SU-DHL-6 (cell line): ENCODE data around the gene MROH2A.

Source experiments
- H2AFZ ChIP-seq: fragments of 200-600 bp; sonication (generic); 2 replicates; pipeline ENCODE4 v1.6.1; 2014; ENCODE audit warnings: low read depth, mild to moderate bottlenecking, moderate library complexity, mixed read lengths, antibody characterized with exemption, low read length; ENCODE audit not compliant: severe bottlenecking
- H3F3A ChIP-seq: fragments of 200-600 bp; shearing (Covaris generic); 2 replicates; pipeline ENCODE4 v1.6.0; 2016; ENCODE audit warnings: antibody characterized with exemption, mild to moderate bottlenecking; ENCODE audit not compliant: insufficient read depth
- H3K27ac ChIP-seq: fragments of 200-600 bp; sonication (generic); 2 replicates; pipeline ENCODE4 v1.5.1; 2016; ENCODE audit warnings: low read depth, mild to moderate bottlenecking, low read length, moderate library complexity, mixed read lengths
- H3K27me3 ChIP-seq: fragments of 200-600 bp; sonication (generic), shearing (Covaris generic); 2 replicates; pipeline ENCODE4 v1.6.0; 2014; ENCODE audit warnings: mild to moderate bottlenecking, low read length
- H3K36me3 ChIP-seq: fragments of 200-600 bp; sonication (generic); 2 replicates; pipeline ENCODE4 v1.6.1; 2014; ENCODE audit warnings: mild to moderate bottlenecking, low read length, mixed read lengths
- H3K4me2 ChIP-seq: fragments of 300-600, 200-600 bp; shearing (Covaris generic), sonication (generic); 2 replicates; pipeline ENCODE4 v1.6.0; 2014; ENCODE audit warnings: low read length, low read depth, mild to moderate bottlenecking; ENCODE audit not compliant: poor library complexity, severe bottlenecking
- H3K4me3 ChIP-seq: fragments of 200-600 bp; sonication (generic); 2 replicates; pipeline ENCODE4 v1.5.1; 2014; ENCODE audit warnings: antibody characterized with exemption, low read length, mild to moderate bottlenecking, mixed read lengths; ENCODE audit not compliant: insufficient read depth, poor library complexity, severe bottlenecking
- H3K79me2 ChIP-seq: fragments of 200-600 bp; sonication (generic); 2 replicates; pipeline ENCODE4 v1.6.1; 2014; ENCODE audit warnings: mild to moderate bottlenecking, low read length, moderate library complexity; ENCODE audit not compliant: insufficient read depth
- H3K9ac ChIP-seq: fragments of 200-600 bp; sonication (generic); 2 replicates; pipeline ENCODE4 v1.7.0; 2014; ENCODE audit warnings: mild to moderate bottlenecking, low read length
- H3K9me2 ChIP-seq: fragments of 200-600 bp; sonication (generic); replicated peaks from 2 replicates; pipeline ENCODE4 v1.6.1; 2014; ENCODE audit warnings: low read length; ENCODE audit not compliant: insufficient read depth
- H3K9me3 ChIP-seq: fragments of 200-600 bp; sonication (generic); 2 replicates; pipeline ENCODE4 v1.6.1; 2014; ENCODE audit warnings: low read length, mixed read lengths; ENCODE audit not compliant: insufficient read depth
- H4K20me1 ChIP-seq: fragments of 200-600 bp; sonication (generic); 2 replicates; pipeline ENCODE4 v1.6.1; 2014; ENCODE audit warnings: low read depth, mild to moderate bottlenecking, antibody characterized with exemption, low read length, moderate library complexity, mixed read lengths
- CTCF ChIP-seq: fragments of 200-600 bp; sonication (generic); IDR thresholded peaks from one replicate; pipeline ENCODE4 v1.5.1; 2017; ENCODE audit warnings: antibody characterized with exemption, mild to moderate bottlenecking, low read length, moderate library complexity; ENCODE audit not compliant: insufficient read depth, poor library complexity, severe bottlenecking
- EZH2phosphoT487 ChIP-seq: fragments of 200-600 bp; sonication (generic), shearing (Covaris generic); conservative IDR thresholded peaks from 2 replicates; pipeline ENCODE4 v1.6.1; 2018; ENCODE audit warnings: mild to moderate bottlenecking, antibody characterized with exemption, low read length, moderate library complexity, mixed read lengths

Gene MROH2A

GRCh38 chr2:233836359-233836758 lies 58.2 kb downstream of the MROH2A start:
- Histone ChIP-seq H3K9ac (no peak overlapping the region), H2AFZ (no peak overlapping the region), H3K4me3 (no peak overlapping the region), H3K79me2 (peaks cover 51% of the 10 kb centered on the region), H3K27me3 (no peaks in the 10 kb centered on the region), H3K9me3 (no peaks in the 10 kb centered on the region), H3K27ac (peak overlapping the region; percentile 90), H3F3A (peaks cover 57% of the 10 kb centered on the region), H3K9me2 (no peaks in the 10 kb centered on the region), H3K4me2 (peak overlapping the region; percentile 1), H4K20me1 (no peaks in the 10 kb centered on the region; the same call in 1 of the 2 replicates), H3K36me3 (peaks cover 26% of the 10 kb centered on the region)
- no peak for TF ChIP-seq EZH2phosphoT487
- no peak for TF ChIP-seq CTCF

- no peak for TF ChIP-seq EZH2phosphoT487
- TF ChIP-seq CTCF: no peak
- Histone ChIP-seq H3K9ac (no peak overlapping the region), H2AFZ (no peak overlapping the region), H3F3A (peaks cover 43% of the 10 kb centered on the region), H3K4me3 (no peak overlapping the region), H3K9me3 (no peaks in the 10 kb centered on the region), H3K36me3 (peaks cover 39% of the 10 kb centered on the region), H3K27ac (peak overlapping the region; percentile 32; the same call in 1 of the 2 replicates), H3K27me3 (no peaks in the 10 kb centered on the region), H3K79me2 (peaks cover 65% of the 10 kb centered on the region), H3K4me2 (peak overlapping the region; percentile 8), H3K9me2 (no peaks in the 10 kb centered on the region), H4K20me1 (no peaks in the 10 kb centered on the region; the same call in 1 of the 2 replicates)
These were observed 59.6 kb downstream of the MROH2A start for GRCh38 chr2:233837694-233838229.

DNA sequence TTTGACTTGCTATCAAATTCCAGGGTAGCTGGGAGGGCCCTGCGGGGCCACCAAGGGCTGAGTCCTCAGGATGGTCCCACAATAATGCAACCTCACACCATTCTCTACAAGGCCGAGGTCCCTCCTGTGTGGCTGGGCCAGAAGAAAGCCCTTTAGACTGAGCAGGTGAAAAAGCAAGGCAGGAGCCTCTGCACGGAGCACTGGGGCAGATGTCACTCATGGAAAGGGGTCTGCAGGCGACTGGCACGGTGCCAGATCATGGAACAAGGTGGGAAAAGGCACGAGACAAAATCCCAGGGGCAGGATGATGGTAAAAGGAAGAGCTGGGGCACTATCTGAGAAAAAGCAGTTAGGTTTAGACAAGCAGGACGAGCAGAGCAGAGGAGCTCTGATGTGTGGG lies 60.1 kb downstream of the MROH2A start:
- H3K4me2 ChIP-seq: peak overlapping the region; percentile 30
- no peak overlapping the region for H2AFZ ChIP-seq
- H3K79me2 ChIP-seq: peaks cover 70% of the 10 kb centered on the region
- no peak for TF ChIP-seq CTCF
- TF ChIP-seq EZH2phosphoT487: no peak
- no peaks in the 10 kb centered on the region; the same call in 1 of the 2 replicates for H4K20me1 ChIP-seq
- H3K27me3 ChIP-seq: no peaks in the 10 kb centered on the region
- H3K27ac ChIP-seq: peak overlapping the region; percentile 32
- no peaks in the 10 kb centered on the region for H3K9me2 ChIP-seq
- no peaks in the 10 kb centered on the region for H3K9me3 ChIP-seq
- no peak overlapping the region for H3K4me3 ChIP-seq
- H3K36me3 ChIP-seq: peaks cover 44% of the 10 kb centered on the region
- H3K9ac ChIP-seq: no peak overlapping the region
- peaks cover 38% of the 10 kb centered on the region for H3F3A ChIP-seq
